ENCODE results near the gene NSMCE1. TPM values are rescaled to one million over a fixed set of nuclear protein-coding genes. Genes with fewer than 3 reads are reported as not detected.

The NSMCE1 gene
- total RNA-seq, 1 donor from 2014 or later: 33.3 TPM

DNA sequence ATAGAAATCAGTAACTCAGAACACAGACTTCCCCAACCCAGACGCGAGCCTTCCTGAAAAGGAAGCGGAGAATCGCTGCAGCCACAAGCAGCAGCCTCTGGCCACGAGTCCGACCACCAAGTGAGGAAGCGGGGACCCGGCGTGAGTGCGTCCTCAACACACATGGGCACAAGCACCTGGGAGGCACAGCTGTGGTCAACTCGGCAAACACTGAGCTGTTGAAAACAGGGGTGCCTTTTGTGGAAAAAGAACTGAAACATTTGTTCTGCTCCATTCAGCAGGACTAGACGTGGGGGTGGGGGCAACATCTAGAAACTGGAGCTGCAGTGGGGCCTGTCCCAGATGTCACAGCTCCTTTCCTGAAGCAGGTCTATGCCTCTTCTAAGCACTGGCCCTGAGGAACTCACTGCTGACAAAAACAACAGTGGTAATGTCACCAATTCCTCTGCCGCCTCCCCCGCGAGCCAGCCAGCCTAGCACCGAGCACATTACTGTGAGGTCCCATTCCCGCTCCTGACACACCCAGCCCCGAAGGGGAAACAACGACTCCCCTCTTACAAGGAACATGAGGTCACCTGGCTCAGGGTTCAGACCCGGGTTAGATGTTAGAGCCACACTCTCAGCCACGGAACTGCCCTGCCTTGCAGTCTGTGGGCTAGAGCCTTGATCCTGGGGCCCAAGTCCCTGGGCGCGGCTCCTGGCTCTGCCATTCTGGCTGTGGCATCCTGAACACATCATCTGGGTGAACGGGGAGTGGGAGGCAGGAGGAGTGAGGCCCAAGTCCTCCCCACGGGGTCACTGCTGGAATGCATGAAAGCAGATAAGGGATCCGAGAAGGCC, 36.3 kb downstream of the NSMCE1 start:
- TF ChIP-seq, protein P1, sequence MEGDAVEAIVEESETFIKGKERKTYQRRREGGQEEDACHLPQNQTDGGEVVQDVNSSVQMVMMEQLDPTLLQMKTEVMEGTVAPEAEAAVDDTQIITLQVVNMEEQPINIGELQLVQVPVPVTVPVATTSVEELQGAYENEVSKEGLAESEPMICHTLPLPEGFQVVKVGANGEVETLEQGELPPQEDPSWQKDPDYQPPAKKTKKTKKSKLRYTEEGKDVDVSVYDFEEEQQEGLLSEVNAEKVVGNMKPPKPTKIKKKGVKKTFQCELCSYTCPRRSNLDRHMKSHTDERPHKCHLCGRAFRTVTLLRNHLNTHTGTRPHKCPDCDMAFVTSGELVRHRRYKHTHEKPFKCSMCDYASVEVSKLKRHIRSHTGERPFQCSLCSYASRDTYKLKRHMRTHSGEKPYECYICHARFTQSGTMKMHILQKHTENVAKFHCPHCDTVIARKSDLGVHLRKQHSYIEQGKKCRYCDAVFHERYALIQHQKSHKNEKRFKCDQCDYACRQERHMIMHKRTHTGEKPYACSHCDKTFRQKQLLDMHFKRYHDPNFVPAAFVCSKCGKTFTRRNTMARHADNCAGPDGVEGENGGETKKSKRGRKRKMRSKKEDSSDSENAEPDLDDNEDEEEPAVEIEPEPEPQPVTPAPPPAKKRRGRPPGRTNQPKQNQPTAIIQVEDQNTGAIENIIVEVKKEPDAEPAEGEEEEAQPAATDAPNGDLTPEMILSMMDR (conservative IDR thresholded peaks at IDR 0.05): no peak
- H3K9me3 Mint-ChIP-seq: no peaks in the 10 kb centered on the region
- no peaks in the 10 kb centered on the region for H3K36me3 Mint-ChIP-seq
- peaks cover 14% of the 10 kb centered on the region for H3K4me1 Mint-ChIP-seq (ENCODE audit: unreplicated experiment)
- no peak overlapping the region for H3K4me3 Mint-ChIP-seq
- H3K27me3 Mint-ChIP-seq: no peaks in the 10 kb centered on the region
- DNase-seq (ENCODE audit: extremely low spot score, unreplicated experiment): no peak
- H3K27ac Mint-ChIP-seq: no peak overlapping the region

- no peaks in the 10 kb centered on the region for H3K27me3 Mint-ChIP-seq
- TF ChIP-seq, protein P1 (conservative IDR thresholded peaks at IDR 0.05): no peak
- H3K27ac Mint-ChIP-seq: no peak overlapping the region
- no peak for DNase-seq (ENCODE audit: extremely low spot score, unreplicated experiment)
- peaks cover 8% of the 10 kb centered on the region for H3K4me1 Mint-ChIP-seq (ENCODE audit: unreplicated experiment)
- no peaks in the 10 kb centered on the region for H3K36me3 Mint-ChIP-seq
- H3K9me3 Mint-ChIP-seq: no peaks in the 10 kb centered on the region
- no peak overlapping the region for H3K4me3 Mint-ChIP-seq
Measured at GRCh38 chr16:27231692-27232060, 36.9 kb downstream of the NSMCE1 start.

DNA sequence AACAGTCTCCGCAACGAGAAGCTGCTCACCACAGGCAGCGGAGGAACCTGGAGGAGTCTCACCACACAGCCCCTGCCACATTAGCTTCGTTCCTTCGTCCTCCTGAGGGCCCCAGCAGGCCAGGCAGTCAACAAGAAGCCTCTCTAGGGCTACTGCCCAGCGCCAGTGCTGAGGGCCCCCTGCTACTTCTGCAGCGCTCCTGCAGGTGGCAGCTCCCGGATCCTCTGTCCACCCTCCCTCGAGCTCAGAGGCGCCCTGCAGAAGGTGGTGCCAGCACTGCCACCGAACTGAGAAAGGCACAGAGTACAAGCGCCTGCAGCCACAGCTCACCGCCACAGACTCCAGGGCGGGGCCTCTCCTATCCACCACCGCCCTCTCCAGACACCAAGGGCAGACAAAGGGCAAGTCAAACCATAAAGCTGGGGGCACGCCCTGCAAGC, 38.0 kb downstream of the NSMCE1 start:
- Mint-ChIP-seq H3K9me3 (no peaks in the 10 kb centered on the region), H3K4me1 (ENCODE audit: unreplicated experiment) (peaks cover 14% of the 10 kb centered on the region), H3K36me3 (no peaks in the 10 kb centered on the region), H3K27me3 (no peaks in the 10 kb centered on the region), H3K27ac (no peak overlapping the region), H3K4me3 (no peak overlapping the region)
- TF ChIP-seq, protein P1 (conservative IDR thresholded peaks at IDR 0.05): no peak
- DNase-seq (ENCODE audit: extremely low spot score, unreplicated experiment): no peak

DNA sequence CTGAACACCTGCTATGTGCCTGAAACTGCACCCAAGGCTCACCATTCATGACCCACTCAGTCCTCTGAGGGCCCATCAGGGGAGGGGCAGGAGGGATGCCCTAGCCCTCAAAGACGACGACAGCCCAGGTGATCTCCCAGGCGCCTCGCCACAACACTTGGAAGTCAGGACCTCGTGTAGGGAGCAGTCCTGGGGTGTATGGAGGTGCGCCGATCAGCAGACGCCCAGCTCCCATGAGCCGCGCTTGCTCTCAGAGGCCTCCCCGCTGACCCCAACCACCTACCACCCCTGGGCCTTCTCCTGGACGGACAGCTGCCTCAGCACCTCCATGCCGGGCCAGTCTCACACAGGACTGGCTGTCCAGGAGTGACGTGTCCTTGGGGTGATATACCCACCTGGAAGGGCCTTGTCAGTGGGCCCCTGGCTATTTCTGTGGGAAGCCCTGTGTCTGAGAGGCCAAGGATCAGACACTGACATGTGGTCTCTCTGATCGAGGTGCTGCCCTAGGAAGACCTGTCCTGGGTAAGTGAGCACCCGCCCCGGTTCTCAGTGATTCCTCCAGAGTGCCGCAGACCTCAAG, 38.6 kb downstream of the NSMCE1 start:
- no peak for DNase-seq (ENCODE audit: extremely low spot score, unreplicated experiment)
- H3K9me3 Mint-ChIP-seq: no peaks in the 10 kb centered on the region
- H3K36me3 Mint-ChIP-seq: no peaks in the 10 kb centered on the region
- H3K27ac Mint-ChIP-seq: no peak overlapping the region
- H3K4me3 Mint-ChIP-seq: no peak overlapping the region
- H3K4me1 Mint-ChIP-seq (ENCODE audit: unreplicated experiment): peaks cover 10% of the 10 kb centered on the region
- H3K27me3 Mint-ChIP-seq: no peaks in the 10 kb centered on the region
- TF ChIP-seq, protein P1 (conservative IDR thresholded peaks at IDR 0.05): no peak

DNA sequence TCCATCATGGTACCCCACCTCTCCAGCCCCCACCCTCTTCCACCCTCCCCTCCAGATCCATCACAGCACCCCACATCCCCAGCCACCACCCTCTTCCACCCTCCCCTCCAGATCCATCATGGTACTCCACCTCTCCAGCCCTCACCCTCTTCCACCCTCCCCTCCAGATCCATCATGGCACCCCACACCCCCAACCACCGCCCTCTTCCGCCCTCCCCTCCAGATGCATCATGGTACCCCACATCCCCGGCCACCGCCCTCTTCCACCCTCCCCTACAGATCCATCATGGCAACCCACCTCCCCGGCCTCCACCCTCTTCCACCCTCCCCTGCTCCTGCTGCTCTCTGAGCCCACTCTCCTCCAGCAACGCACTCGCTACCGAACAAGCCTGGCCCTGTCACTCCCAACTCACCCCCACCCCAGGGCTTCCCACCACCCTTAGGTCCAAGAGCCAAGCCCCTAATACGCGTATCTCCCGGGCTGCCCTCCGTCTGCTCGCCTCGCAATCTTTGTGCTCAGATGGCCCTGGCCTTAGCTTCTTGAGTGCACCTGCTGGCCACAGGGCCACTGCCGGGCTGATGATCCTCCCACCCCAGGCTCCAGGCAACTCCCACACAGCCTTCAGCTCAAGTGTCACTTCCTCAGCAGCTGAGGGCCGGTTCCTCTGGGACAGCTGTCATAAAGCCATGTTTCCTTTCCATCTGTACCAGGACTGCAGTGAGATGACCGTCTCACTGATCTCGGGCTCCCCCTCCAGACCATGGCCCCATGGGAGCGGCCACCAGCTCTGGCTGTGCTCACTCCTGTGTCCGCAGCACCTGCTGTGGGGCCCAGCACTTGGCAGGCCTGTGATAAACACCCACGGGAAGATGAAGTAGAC, 39.7 kb downstream of the NSMCE1 start:
- Mint-ChIP-seq H3K27me3 (no peaks in the 10 kb centered on the region), H3K4me1 (ENCODE audit: unreplicated experiment) (peaks cover 7% of the 10 kb centered on the region), H3K36me3 (no peaks in the 10 kb centered on the region), H3K4me3 (no peak overlapping the region), H3K9me3 (no peaks in the 10 kb centered on the region), H3K27ac (peak overlapping the region; percentile 61)
- DNase-seq (ENCODE audit: extremely low spot score, unreplicated experiment): no peak
- TF ChIP-seq, protein P1 (conservative IDR thresholded peaks at IDR 0.05): no peak
